HepG2 (cell line): ENCODE data around the gene PRSS53. TPM values are rescaled to one million over a fixed set of nuclear protein-coding genes. Genes with fewer than 3 reads are reported as not detected.
"Not testable (repeated sequence)": the region's sequence is repeated elsewhere in the genome, so short reads cannot be mapped to it uniquely, and the experiment has no call there.

ENCODE experiments used
- ATAC-seq: fragments of 200-7000 bp; cut with Tn5 transposase; 3 replicates; pipeline ENCODE4 v1.9.1; 2020; ENCODE audit warnings: mild to moderate bottlenecking, moderate library complexity
- BruUV-seq: library from RNA; stranded (reverse); fragments of 400-500 nt; replicated peaks from 2 replicates; lab custom pipeline; 2021; lab: Mats Ljungman, UMichigan
- CTCF ChIA-PET: fragments of 300-600 bp; formaldehyde crosslinking; extraction: SDS; loops from one replicate; lab custom pipeline; 2021; ENCODE audit warnings: low total read pairs, inconsistent platforms, low intra/inter-chr PET ratio; lab: Yijun Ruan, JAX
- POLR2A ChIA-PET: fragments of 350-600 bp; sonication (Branson Sonifier 250); formaldehyde crosslinking; loops from one replicate; lab custom pipeline; 2020; ENCODE audit warnings: antibody characterized with exemption, inconsistent platforms; lab: Yijun Ruan, JAX
- DNase-seq: peaks from one replicate; pipeline ENCODE4 v3.0.0-alpha.2; 2015; ENCODE audit warnings: low spot score
- FAIRE-seq: peaks from 3 replicates; lab custom pipeline; 2011; peaks lifted over from hg19 to GRCh38; lab: Jason Lieb, UNC
- H2AFZ ChIP-seq: one replicate; pipeline ENCODE4 v1.6.1; 2011; ENCODE audit warnings: low read length, inconsistent platforms
- H3K27ac ChIP-seq: fragments of 300-600 bp; 3 replicates; pipeline ENCODE4 v1.8.0; 2011; ENCODE audit warnings: mixed run types, mild to moderate bottlenecking, mixed read lengths, low read length, inconsistent platforms; ENCODE audit not compliant: insufficient read depth; ENCODE audit errors: extremely low read length
- H3K27me3 ChIP-seq, 2 experiments: fragments of 200-600 bp in 1 of 2; 2 replicates in 1 of 2; 3 replicates in 1 of 2; pipeline versions ENCODE4 v1.6.0 to v1.8.0; 2011; ENCODE audit warnings: low read length in 2 of 2, mild to moderate bottlenecking in 2 of 2, moderate library complexity in 2 of 2, inconsistent platforms in 1 of 2; ENCODE audit not compliant: insufficient read depth in 2 of 2, control insufficient read depth in 1 of 2
- H3K36me3 ChIP-seq, 2 experiments: fragments of 200-600 bp in 1 of 2; replicated peaks in 1 of 2; 2 replicates in 1 of 2; 3 replicates in 1 of 2; pipeline versions ENCODE4 v1.5.1 to v1.8.0; 2011; ENCODE audit warnings: low read length in 2 of 2, inconsistent platforms in 1 of 2; ENCODE audit not compliant: insufficient read depth in 2 of 2, control insufficient read depth in 1 of 2
- H3K4me1 ChIP-seq: 2 replicates; pipeline ENCODE4 v1.5.1; 2012; ENCODE audit warnings: low read length, inconsistent platforms; ENCODE audit not compliant: insufficient read depth
- H3K4me2 ChIP-seq: 2 replicates; pipeline ENCODE4 v1.6.0; 2011; ENCODE audit warnings: low read depth, low read length, inconsistent platforms
- H3K4me3 ChIP-seq, 3 experiments: fragments of 200-600 bp in 1 of 3; sonication (generic), shearing (Covaris generic) in 1 of 3; replicated peaks in 1 of 3; 2 replicates each; pipeline ENCODE4 v1.5.1; 2011 to 2016; ENCODE audit warnings: low read length in 3 of 3, inconsistent platforms in 2 of 3, low read depth in 2 of 3, mild to moderate bottlenecking in 2 of 3, control low read depth in 1 of 3, mixed read lengths in 1 of 3; ENCODE audit not compliant: insufficient read depth in 1 of 3
- H3K79me2 ChIP-seq: one replicate; pipeline ENCODE4 v1.6.1; 2011; ENCODE audit warnings: low read length, inconsistent platforms; ENCODE audit not compliant: insufficient read depth
- H3K9ac ChIP-seq: 2 replicates; pipeline ENCODE4 v1.6.0; 2011; ENCODE audit warnings: mild to moderate bottlenecking, low read depth, low read length, inconsistent platforms; ENCODE audit not compliant: insufficient read depth
- H3K9me3 ChIP-seq: 2 replicates; pipeline ENCODE4 v1.5.1; 2012; ENCODE audit warnings: mild to moderate bottlenecking, low read length
- H4K20me1 ChIP-seq: 2 replicates; pipeline ENCODE4 v1.6.0; 2011; ENCODE audit warnings: inconsistent platforms, mild to moderate bottlenecking, low read length, moderate library complexity; ENCODE audit not compliant: insufficient read depth
- BRD4 ChIP-seq: sonication (generic); formaldehyde crosslinking; IDR thresholded peaks from 2 replicates; pipeline ENCODE4 v1.4.0; 2020; ENCODE audit warnings: missing genetic modification reagents
- CEBPB ChIP-seq: IDR thresholded peaks from 2 replicates; pipeline ENCODE4 v1.6.1; 2011; ENCODE audit warnings: low read depth, low read length, improper control_type of control experiment, borderline replicate concordance
- KDM1A ChIP-seq: IDR thresholded peaks from 2 replicates; pipeline ENCODE4 v1.6.1; 2016; ENCODE audit warnings: missing compliant biosample characterization
- NCOA1 ChIP-seq: sonication (generic); formaldehyde crosslinking; IDR thresholded peaks from 2 replicates; pipeline ENCODE4 v1.9.0; 2021; ENCODE audit warnings: missing genetic modification reagents
- POLR2A ChIP-seq, 2 experiments: IDR thresholded peaks; 2 replicates each; pipeline ENCODE4 v1.6.1; 2011; ENCODE audit warnings: low read depth in 2 of 2, low read length in 2 of 2, mild to moderate bottlenecking in 1 of 2, moderate library complexity in 1 of 2; ENCODE audit not compliant: insufficient read depth in 1 of 2
- SIX4 ChIP-seq: sonication (generic); formaldehyde crosslinking; IDR thresholded peaks from 2 replicates; pipeline ENCODE4 v1.4.0; 2020; ENCODE audit warnings: missing genetic modification reagents
- ZMYM3 ChIP-seq: sonication (generic); formaldehyde crosslinking; IDR thresholded peaks from 2 replicates; pipeline ENCODE4 v1.5.1; 2020; ENCODE audit warnings: mild to moderate bottlenecking, missing genetic modification reagents
- ZNF441 ChIP-seq: sonication (generic); formaldehyde crosslinking; IDR thresholded peaks from 2 replicates; pipeline ENCODE4 v1.7.0; 2021; ENCODE audit warnings: missing genetic modification reagents, borderline replicate concordance
- ZNF768 ChIP-seq: sonication (generic); formaldehyde crosslinking; IDR thresholded peaks from 2 replicates; pipeline ENCODE4 v1.4.0; 2020; ENCODE audit warnings: missing genetic modification reagents
- ZSCAN9 ChIP-seq: IDR thresholded peaks from 2 replicates; pipeline ENCODE4 v1.6.1; 2016; ENCODE audit warnings: borderline replicate concordance
- WGBS: methylation state at CpG from one replicate; pipeline ENCODE4 v1.1.6; 2017; ENCODE audit warnings: low lambda C conversion rate; 5-methylcytosine and 5-hydroxymethylcytosine counted together
- in situ Hi-C: cut with HindIII; loops from 2 replicates; pipeline ENCODE4 v1.10.0; 2017; ENCODE audit warnings: low pct_unique_long_range_greater_than_20kb; ENCODE audit not compliant: extremely low pct_ligation_motif_present
- intact Hi-C: fragments of 100-400 bp; cut with micrococcal nuclease; formaldehyde crosslinking; loops from one replicate; pipeline ENCODE4 v1.10.0; 2022; ENCODE audit not compliant: unreplicated experiment
- polyA plus RNA-seq, 8 experiments: library from polyadenylated mRNA; depleted of rRNA in 3 of 8; stranded (reverse) in 7 of 8; unstranded in 1 of 8; fragments of >200 nt; fragmentation: Illumina TruSeq in 4 of 8; extraction: Trizol in 4 of 8; gene quantifications; 2 replicates each; pipeline versions ENCODE4 v1.2.1 to v1.2.3, GENCODE V29; 2011 to 2016; ENCODE audit warnings: low read depth in 4 of 8, missing spikeins in 1 of 8, mixed read lengths in 1 of 8; ENCODE audit not compliant: insufficient read depth in 1 of 8
- total RNA-seq, 5 experiments: library from RNA; depleted of rRNA; stranded (reverse); fragments of >200 nt; fragmentation: Illumina TruSeq; extraction: Trizol; gene quantifications; 2 replicates each; pipeline ENCODE4 v1.2.3, GENCODE V29; 2016; ENCODE audit warnings: low read depth in 1 of 5
- TF ChIP-seq, protein P1 (sequence below): sonication (generic); formaldehyde crosslinking; IDR thresholded peaks from 2 replicates; pipeline ENCODE4 v1.4.0; 2020; ENCODE audit warnings: missing genetic modification reagents
- TF ChIP-seq, protein P2 (sequence below): sonication (generic); formaldehyde crosslinking; IDR thresholded peaks from 2 replicates; pipeline ENCODE4 v1.5.0; 2020; ENCODE audit warnings: mild to moderate bottlenecking, missing genetic modification reagents

PRSS53 gene
- total and polyA plus RNA-seq, 2 of the 13 experiments (the other 11 are each of a cell fraction or from before 2014, with no cell fraction given), result 2.2 to 7.4 TPM

DNA sequence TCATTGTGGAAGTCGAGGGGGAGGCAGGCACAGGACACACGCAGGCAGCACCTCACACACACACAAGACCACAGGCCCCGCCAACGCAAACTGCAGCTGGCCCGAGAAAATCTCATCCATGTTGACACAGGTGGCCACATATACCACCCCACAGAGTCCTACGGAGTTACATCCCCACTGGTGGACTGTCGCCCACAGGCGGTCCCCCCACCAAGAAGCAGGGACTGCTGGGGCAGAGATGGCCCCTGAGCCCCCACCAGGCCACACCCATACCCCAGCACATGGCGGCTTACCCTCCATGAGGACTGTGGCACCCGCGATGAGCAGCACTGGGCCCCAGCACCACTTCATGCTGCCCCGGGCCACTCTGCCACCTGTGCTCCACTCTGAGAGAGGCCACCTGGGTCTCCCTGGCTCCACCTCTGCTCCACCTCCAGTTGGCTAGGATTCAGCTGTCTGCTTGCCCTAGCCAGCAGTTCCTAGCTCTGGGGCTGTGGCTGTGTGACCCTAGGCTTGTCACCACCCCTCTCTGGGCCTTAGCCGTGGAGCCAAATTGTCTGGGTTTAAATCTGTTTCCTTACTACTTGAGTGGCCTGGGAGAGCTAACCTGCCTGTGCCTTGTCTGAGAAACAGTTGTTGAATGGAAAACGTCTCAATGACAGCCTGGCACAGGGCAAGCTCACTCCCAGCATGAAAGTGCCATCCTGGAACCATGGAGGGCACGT, at the start of gene PRSS53 (continued):
- TF ChIP-seq ZNF768 (peak; percentile 97), BRD4 (CRISPR knock-in tag) (no peak), NCOA1 (CRISPR knock-in tag) (no peak), ZSCAN9 (CRISPR knock-in tag) (no peak), SIX4 (CRISPR knock-in tag) (no peak), POLR2A (IDR thresholded peaks at IDR 0.05; ENCODE audit: insufficient read depth in 1 of 2, low read depth in 2 of 2, low read length in 2 of 2) (peak in 1 of 2 experiments; percentile 39; a peak in 1 of 4 replicates)
- TF ChIP-seq, protein P1, sequence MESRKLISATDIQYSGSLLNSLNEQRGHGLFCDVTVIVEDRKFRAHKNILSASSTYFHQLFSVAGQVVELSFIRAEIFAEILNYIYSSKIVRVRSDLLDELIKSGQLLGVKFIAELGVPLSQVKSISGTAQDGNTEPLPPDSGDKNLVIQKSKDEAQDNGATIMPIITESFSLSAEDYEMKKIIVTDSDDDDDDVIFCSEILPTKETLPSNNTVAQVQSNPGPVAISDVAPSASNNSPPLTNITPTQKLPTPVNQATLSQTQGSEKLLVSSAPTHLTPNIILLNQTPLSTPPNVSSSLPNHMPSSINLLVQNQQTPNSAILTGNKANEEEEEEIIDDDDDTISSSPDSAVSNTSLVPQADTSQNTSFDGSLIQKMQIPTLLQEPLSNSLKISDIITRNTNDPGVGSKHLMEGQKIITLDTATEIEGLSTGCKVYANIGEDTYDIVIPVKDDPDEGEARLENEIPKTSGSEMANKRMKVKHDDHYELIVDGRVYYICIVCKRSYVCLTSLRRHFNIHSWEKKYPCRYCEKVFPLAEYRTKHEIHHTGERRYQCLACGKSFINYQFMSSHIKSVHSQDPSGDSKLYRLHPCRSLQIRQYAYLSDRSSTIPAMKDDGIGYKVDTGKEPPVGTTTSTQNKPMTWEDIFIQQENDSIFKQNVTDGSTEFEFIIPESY (CRISPR knock-in tag), result peak; percentile 33; the same call in 1 of the 2 replicates

DNA sequence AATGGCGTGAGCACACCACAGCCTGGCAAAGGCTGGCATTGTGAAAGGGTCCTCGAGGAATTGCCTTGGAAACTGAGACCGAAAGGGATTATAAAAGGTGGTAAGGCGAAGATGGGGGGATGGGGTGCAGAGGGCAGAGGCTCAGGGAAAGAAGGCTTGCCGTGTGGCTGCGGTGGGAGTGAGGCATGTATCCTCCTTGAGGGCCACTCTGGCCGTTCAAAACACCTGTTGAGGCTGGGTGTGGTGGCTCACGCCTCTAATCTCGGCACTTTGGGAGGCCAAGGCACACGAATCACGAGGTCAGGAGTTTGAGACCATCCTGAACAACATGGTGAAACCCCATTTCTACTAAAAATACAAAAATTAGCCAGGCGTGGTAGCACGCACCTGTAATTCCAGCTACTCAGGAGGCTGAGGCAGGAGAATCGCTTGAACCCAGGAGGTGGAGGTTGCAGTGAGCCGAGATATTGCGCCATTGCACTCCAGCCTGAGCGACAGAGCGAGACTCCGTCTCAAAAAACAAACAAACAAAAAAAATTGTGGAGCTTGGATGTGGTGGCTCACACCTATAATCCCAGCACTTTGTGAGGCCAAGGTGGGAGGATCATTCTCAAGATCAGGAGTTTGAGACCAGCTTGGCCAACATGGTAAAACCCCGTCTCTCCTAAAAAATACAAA, 48.2 kb upstream of the PRSS53 start:
- 55% methylated on average over 20 of the region's 20 CpGs for WGBS

More for the DNA sequence above, 48.2 kb upstream of the PRSS53 start:
- intact Hi-C loops, H3K4me2 ChIP-seq, ATAC-seq, H4K20me1 ChIP-seq, DNase-seq, H3K4me3 ChIP-seq, H2AFZ ChIP-seq, BruUV-seq, H3K36me3 ChIP-seq, CTCF ChIA-PET, FAIRE-seq, H3K9me3 ChIP-seq, H3K79me2 ChIP-seq, H3K27ac ChIP-seq, H3K27me3 ChIP-seq, in situ Hi-C loops, H3K9ac ChIP-seq: not testable (repeated sequence)
- peaks cover 68% of the 10 kb centered on the region for H3K4me1 ChIP-seq
- TF ChIP-seq KDM1A (CRISPR knock-in tag), result peak; percentile 20; the same call in 1 of the 2 replicates
- peak; percentile 27; the same call in 1 of the 2 replicates for TF ChIP-seq CEBPB
- TF ChIP-seq ZMYM3, result 0 out of 2 replicates have a peak, but pooled peaks have one; percentile 22
- TF ChIP-seq ZNF441 (CRISPR knock-in tag), result peak; percentile 96
- TF ChIP-seq, protein P2, sequence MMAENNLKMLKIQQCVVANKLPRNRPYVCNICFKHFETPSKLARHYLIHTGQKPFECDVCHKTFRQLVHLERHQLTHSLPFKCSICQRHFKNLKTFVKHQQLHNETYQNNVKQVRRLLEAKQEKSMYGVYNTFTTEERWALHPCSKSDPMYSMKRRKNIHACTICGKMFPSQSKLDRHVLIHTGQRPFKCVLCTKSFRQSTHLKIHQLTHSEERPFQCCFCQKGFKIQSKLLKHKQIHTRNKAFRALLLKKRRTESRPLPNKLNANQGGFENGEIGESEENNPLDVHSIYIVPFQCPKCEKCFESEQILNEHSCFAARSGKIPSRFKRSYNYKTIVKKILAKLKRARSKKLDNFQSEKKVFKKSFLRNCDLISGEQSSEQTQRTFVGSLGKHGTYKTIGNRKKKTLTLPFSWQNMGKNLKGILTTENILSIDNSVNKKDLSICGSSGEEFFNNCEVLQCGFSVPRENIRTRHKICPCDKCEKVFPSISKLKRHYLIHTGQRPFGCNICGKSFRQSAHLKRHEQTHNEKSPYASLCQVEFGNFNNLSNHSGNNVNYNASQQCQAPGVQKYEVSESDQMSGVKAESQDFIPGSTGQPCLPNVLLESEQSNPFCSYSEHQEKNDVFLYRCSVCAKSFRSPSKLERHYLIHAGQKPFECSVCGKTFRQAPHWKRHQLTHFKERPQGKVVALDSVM (CRISPR knock-in tag), result peak; percentile 71
- POLR2A ChIA-PET, result interaction anchor here (1.6 to 11.4 kb wide), 2 partner anchors 16 to 44 kb away, joined by 4 to 275 read pairs; partner anchors contain the start of gene KAT8
